C1 segment of cervical spinal cord (tissue), 14 donors: ENCODE results near the gene MSANTD3.
A peak's percentile ranks its signal among the peaks of the same experiment; 100 is the strongest.
"Not testable (repeated sequence)": the region's sequence is repeated elsewhere in the genome, so short reads cannot be mapped to it uniquely, and the experiment has no call there.

Experiments used
- DNase-seq, 14 donors: peaks; one replicate each; lab custom pipeline; 2025; lab: John Stamatoyannopoulos, UW

The MSANTD3 gene

DNA sequence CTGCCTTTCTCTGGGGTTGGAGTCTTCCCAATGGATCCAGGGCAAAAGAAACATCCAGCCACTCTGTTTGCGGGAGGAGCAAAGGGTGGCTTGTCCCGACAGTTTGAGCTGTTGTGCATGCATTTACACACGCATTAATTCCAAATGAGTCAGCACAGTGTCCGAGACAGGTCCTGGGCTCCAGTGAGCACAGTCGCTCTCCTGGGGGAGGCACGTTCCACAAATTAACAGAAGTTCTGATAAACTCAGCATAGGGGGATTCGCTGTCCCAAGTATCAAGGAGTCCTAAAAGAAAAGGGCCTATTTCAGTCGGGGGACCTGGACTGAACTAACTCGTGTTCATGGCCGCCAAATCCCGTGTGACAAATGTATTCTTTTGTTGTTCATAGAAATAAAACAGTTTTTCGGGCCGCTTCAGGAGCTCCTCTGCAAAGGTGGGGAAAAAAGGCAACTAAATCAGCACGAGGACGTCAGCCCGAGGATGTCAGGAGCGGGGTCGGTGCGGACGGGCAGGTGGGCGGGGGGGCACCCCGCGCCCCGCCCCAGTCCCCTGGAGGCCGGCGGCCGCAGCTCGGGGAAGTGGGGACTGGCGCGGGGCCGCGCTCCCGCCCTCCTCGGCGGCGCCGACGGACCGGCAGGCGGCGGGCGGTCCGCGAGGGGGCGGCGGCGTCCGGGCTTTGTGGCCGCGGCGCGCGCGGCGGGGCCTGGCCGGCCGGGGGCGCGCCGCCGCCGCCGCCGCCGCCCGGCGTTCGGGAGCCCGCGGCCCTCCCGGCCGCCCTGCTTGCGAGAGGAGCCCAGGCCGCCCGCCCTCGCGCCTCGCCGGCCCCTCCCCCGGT lies at the start of gene MSANTD3:
MSANTD3 (plus strand) TSS at position 614 of the 836 bp plus-strand sequence. CDS start 14,796 bp downstream, outside the sequence.
- DNase-seq: peak in 12 of 14 donors; percentile 18 to 74 (median 56)

- DNase-seq: no peak
These were observed 47.1 kb upstream of the MSANTD3 start for GRCh38 chr9:100379862-100380261.

GRCh38 chr9:100392989-100393388 lies 34.0 kb upstream of the MSANTD3 start:
- DNase-seq: not testable (repeated sequence)

DNA sequence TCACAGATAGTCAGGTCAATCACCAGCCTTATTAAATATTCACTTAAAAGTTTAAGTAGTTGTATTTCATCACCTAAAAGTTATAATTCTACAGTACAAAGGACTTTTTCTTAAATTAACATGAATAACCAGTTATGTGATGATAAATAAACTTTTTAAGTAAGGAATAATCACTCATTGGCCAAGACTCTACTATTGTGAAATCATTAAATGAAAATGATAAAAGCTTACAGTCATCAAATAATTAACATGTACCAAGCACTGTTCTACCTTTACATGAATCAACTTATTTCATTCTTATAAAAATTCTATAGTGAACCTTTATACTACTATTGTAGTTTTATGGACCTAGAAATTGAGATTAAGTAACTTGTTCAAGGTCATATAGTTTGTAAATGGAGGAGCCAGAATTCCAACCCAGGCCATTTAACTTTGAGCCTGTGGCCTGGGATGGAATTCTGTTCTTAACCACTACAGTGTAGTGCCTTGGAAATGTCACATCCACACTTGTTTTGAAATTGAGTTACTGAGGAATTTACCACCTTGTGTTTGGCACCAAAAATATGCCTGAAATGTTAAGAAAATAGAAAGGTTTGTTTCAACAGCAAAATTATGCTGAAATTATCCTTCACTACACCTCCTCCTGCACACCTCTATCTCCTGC lies 32.8 kb upstream of the MSANTD3 start:
- DNase-seq: no peak

DNA sequence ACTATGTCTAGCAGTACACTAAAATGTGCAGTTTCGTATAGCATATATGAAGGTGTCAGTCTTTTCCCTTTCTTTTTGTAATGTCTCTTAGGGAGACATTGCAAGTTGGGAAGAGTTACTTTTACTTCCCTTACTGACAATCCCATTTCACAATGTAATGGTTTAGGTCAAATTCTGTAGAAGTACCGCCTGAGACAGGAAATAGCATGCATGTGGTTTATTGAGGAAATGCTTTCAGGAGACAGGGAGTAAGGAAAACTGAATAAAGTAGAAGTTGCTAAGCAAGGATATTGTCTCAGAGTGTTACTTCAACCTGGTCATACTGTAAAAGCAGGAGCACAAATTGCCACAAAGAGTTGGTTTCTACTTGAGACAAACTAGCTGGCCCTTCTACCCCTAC lies 32.1 kb upstream of the MSANTD3 start:
- no peak for DNase-seq

- no peak for DNase-seq
These were observed 30.2 kb upstream of the MSANTD3 start for GRCh38 chr9:100396769-100397168.

GRCh38 chr9:100397529-100398266 lies 29.2 kb upstream of the MSANTD3 start:
- no peak for DNase-seq

- DNase-seq: no peak
These were observed 25.9 kb upstream of the MSANTD3 start for GRCh38 chr9:100401042-100401441.

- no peak for DNase-seq
These were observed 20.0 kb upstream of the MSANTD3 start for GRCh38 chr9:100406962-100407361.

GRCh38 chr9:100408546-100409175 lies 18.3 kb upstream of the MSANTD3 start:
- no peak for DNase-seq

GRCh38 chr9:100409176-100409556 lies 17.8 kb upstream of the MSANTD3 start:
- no peak for DNase-seq

DNA sequence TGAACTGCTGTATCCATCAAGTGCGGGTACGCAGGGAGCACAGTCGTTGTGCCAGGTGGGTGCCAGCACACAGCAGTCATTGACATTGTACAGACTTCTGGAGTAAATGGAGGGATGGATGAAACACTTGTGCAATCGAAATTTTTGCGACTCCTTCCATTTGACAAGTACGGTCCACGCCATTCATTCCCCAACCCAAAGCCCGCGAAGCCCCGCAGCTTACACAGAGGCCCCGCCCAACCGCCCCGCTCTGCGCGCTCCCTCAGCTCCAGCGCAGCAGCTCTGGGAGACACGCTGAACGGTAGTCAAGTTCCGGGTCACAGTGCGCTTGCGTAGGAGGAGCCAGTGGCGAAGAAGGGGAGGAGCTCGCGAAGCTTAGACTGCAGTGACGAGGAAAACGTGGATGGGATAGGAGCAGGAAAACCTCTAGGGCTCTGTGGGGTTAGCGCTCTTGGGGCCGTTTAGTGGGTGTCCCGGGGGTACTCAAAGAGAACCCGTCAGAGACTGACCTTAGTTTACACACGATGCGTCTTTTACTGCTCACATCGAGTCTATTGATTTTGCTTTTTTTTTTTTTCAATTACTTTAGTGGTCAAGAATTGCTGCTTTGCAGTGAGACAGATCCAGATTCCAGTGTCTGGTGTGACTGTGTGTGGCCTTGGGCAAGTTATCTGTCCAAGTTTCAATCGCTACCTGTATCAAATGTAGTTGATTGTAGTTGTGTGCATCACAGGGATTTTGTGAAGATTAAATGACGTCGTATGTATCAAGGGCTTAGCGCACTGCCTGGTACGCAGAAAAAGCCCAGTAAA lies 15.3 kb upstream of the MSANTD3 start:
- DNase-seq: peak; percentile 7 to 91 (median 85)

DNA sequence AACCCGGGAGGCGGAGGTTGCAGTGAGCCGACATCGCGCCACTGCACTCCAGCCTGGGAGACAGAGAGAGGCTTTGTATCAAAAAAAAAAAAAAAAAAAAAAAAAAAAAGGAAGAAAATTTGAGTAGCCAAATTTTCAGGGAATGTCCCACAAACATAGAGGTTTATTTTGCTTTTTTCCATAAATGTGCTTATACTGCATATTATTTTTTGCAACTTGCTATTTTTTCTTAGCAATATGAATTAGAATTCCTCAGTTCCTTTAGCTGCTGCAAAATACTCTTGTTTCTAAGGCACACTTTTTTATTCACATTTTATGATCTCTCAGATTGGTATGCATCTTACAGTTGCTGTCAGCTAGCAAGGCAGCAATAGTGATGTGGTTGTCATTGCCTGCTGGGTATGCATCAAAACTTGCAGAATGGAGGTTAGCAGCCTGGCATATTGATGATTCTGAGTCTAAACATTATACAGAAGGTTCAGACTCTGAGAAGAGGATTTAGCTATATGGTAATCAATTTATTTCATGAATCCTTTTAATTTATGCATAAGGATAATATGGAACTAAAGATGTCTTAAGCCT lies 13.0 kb upstream of the MSANTD3 start:
- no peak for DNase-seq

DNA sequence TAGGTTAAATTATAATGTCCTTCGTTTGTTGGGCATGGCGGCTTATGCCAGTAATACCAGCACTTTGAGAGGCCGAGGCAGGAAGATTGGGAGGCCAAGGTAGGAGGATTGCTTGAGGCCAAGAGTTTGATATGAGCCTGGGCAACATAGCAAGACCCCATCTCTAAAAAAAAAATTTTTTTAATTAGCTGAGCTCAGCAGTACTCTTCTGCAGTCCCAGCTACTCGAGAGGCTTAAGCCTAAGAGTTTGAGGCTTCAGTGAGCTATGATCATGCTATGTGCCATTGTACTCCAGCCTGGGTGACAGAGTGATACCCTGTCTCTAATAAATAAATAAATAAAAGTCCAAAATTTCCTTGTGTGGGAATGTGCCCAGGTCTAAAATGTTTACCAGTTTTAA lies 9.1 kb upstream of the MSANTD3 start:
- DNase-seq: no peak

GRCh38 chr9:100419166-100419565 lies 7.8 kb upstream of the MSANTD3 start:
- DNase-seq: no peak

GRCh38 chr9:100421116-100421515 lies 5.8 kb upstream of the MSANTD3 start:
- not testable (repeated sequence) for DNase-seq

- no peak for DNase-seq
These were observed 1.2 kb upstream of the MSANTD3 start for GRCh38 chr9:100425758-100426157.

- no peak for DNase-seq
These were observed 784 bp upstream of the MSANTD3 start for GRCh38 chr9:100426189-100426529.

DNA sequence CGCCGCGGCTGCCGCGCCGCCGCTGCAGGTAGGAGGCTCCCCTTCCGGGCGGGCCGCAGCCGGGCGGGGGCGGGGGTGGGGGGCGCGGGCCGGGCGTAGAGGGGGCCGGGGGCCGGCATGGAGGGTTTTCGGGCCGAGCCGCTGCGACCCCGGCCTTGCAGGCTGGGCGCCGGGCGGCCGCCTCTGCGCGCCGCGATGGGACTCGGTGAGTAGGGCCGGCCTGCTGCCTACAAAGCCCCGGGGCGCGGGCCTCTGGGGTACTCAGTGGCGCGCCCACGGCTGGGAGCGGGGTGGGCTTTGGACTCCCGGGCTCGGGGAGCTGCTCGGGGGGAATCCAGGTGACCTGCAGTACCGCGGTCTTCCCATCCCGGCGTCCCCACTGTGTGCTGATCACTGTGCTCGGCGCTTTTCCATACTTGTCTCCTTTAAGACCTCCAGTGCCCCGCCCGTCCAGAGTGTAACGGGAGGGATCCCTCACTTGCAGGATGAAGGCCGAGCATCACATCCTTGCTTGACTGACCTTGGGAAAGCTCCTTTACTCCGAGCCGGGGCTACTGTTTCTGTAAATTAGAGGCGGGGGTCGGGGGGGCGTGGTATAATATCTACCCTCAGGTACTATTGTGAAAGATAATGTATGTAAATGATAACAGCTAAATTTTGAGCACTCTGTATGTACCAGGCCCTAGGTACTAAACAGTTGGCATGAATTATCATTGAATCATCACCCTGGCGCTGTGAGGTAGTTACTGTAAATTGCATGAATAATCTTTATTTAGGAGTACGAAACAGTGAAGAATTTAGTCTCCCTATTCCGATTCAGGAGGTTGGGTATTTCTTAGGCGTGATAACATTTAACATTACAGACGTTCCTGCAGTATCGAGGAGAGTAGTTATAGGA lies 672 bp downstream of the MSANTD3 start:
- peak in 11 of 14 donors; percentile 7 to 81 (median 40) for DNase-seq
